GM18951 (cell line): ENCODE data around the gene LRRC9.
"Not testable (repeated sequence)": the region's sequence is repeated elsewhere in the genome, so short reads cannot be mapped to it uniquely, and the experiment has no call there.

Source experiments
- POLR2A ChIP-seq: IDR thresholded peaks from 4 replicates; pipeline ENCODE4 v1.6.1; 2011; ENCODE audit warnings: mild to moderate bottlenecking; ENCODE audit not compliant: insufficient read length, insufficient read depth; ENCODE audit errors: extremely low read depth
- in situ Hi-C: fragments of 300-500 bp; cut with MboI; formaldehyde crosslinking; loops from one replicate; pipeline ENCODE4 v1.12.0; 2022; ENCODE audit warnings: low sequenced_read_pairs, mixed read lengths, inconsistent platforms; ENCODE audit not compliant: unreplicated experiment

The LRRC9 gene

DNA sequence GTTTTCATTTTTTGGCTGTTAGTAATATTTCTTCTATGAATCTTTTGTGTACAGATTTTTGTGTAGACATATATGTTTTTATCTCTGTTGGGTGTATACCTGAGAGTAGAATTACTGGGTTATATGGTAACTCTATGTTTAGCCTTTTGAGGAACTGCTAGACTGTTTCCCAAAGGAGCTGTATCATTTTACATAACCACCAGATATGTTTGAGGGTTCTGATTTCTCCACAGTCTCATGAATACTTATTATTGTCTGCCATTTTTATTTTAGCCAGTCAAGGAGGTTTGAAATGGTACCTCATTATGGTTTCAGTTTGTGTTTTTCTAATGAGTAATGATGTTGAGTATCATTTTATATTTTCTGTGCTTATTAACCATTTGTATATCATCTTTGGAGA lies 173.7 kb downstream of the LRRC9 start:
- in situ Hi-C loops, result no loop called here
- no peak for TF ChIP-seq POLR2A

DNA sequence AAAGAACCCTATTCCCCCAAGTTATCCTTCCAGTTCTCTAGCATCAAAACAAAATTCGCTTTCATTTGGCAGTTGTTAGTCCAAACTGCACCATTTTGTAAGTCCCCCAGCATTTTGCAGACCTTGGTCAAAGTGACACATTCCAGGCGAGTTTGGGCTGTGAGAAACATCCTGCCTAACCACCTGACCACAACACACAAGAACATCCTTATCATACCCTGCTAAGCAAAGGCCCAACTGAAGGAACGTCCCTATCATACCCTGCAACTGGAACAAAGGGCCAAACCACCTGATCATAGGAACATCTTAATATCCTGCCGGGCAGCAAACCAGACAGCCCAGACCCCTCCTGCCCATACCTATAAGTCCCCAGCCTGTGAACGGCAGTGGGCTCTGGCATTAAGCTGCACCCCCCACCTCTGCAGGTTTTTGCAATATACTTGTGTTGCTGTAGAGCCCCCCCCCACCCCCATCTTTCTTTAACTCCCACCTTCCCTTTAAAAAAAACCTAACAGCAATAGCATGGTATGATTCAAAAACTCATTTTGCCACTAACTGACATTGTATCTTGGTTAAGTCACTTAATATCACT lies 174.5 kb downstream of the LRRC9 start:
- in situ Hi-C loops, result no loop called here
- no peak for TF ChIP-seq POLR2A

DNA sequence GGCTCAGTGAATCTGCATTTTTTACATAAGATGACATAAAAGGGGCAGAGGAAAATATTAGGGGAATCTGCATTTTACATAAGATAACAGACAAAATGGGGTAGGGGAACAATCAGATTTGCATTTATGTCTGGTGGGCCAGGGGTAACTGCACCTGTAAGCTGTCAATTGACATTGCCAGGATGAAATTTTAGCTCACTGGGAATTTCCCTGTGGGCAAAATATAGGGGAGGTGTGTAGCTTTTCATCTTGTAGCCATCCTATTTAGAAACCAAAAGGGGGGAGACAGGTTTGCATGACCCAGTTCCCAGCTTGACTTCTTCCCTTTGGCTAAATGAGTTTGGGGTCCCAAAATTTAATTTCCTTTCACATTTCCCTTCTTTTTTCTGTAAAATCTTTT lies 175.3 kb downstream of the LRRC9 start:
- TF ChIP-seq POLR2A, result no peak
- in situ Hi-C loops, result no loop called here

DNA sequence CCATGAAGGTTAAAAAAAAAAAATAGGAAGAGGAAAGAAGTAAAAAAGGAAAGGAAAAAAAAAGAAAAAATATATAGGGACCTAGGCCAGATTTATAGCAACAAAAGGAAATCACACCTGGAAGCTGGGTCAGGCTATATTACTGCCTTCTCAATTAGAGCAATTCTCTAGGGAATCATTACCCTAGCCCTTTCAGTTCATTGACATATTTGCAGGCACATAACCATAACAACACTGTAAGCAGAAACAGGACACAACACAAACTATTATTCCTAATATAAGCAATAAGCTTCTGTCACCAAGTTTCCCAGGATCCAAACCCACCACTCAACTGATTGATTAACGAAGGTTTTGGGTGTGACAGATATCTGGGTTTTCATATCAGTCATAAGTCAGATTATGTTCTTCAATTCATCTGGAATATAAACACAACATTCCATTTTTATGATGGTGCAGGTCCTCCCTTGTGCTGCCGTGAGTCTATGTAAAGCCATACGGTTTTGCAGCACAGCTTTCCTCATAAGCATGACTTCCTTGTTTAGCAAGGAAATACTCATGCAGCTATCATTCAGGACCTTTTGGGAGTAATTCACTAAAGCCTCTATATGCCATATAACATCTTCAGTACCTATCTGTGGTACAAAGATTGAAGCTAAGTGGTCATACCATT lies 176.0 kb downstream of the LRRC9 start:
- in situ Hi-C loops, result no loop called here

DNA sequence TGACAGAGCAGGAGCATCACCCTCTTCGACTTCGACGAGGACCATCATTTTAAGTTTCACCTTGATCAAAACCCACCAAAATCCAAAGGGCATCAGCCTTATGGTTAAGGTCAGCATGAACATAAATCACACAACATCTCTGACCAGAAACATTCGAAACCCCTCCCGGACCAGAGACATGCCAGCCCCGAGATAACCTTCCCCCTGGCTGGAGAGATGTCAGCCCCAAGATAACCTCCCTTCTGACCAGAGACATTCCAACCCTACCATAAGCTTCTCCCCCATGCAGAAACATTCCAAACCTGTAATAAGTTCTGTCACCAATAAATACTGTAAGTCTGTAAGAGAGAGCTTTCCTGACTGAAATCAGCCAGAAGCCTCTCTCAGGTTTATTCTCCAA lies 178.0 kb downstream of the LRRC9 start:
- TF ChIP-seq POLR2A, result no peak
- in situ Hi-C loops, result no loop called here

More for the DNA sequence above, 176.0 kb downstream of the LRRC9 start:
- no peak for TF ChIP-seq POLR2A

DNA sequence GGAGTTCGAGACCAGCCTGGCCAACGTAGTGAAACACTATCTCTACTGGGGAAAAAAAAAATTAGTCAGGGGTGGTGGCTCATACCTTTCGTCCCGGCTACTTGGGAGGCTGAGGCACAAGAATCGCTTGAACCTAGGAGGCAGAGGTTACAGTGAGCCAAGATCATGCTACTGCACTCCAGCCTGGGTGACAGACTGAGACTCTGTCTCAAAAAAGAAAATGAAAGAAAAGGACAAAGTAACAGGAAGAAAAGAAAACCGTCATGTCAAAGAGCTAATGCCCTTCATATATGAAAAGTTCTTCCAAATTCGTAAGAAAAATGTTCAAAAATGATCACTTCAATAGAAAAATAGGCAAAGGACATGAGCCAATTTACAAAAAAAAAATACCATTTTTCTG lies 179.9 kb downstream of the LRRC9 start:
- in situ Hi-C loops, result not testable (repeated sequence)

DNA sequence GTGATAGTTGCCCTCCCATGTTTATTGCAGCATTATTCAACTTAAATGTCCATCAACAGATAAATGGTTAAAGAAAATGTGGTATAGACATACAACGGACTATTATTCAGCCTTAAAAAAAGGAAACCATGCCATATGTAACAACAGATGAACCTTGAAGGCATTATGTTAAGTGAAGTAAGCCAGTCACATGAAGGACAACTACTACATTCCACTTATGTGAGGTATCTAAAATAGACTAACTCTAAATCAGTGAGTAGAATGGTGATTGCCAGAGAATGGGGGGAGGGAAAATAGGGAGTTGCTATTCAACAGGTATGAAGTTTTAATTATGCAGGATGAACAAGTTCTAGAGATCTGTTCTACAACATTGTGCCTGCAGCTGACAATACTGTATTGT lies 181.8 kb downstream of the LRRC9 start:
- in situ Hi-C loops, result no loop called here
- no peak for TF ChIP-seq POLR2A

DNA sequence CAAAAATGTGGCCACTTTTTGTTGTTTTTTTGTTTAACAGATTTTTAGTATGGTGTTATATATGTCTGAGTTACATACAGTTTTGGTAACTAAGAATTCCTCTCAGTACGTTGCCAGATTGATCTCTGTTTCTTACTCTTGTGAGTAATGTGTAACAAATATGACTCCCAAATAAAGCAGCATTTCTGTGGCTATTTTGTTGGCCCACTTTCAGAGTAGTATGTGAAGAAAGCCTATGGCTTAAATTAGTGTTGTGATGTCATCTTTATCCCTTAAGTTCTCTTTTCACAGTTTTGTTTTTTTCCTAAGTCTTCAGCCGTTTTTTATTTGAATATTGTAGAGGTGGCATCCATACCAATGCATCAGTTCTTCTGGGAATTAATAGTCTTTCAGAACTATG lies 182.4 kb downstream of the LRRC9 start:
- no peak for TF ChIP-seq POLR2A
- in situ Hi-C loops, result no loop called here

DNA sequence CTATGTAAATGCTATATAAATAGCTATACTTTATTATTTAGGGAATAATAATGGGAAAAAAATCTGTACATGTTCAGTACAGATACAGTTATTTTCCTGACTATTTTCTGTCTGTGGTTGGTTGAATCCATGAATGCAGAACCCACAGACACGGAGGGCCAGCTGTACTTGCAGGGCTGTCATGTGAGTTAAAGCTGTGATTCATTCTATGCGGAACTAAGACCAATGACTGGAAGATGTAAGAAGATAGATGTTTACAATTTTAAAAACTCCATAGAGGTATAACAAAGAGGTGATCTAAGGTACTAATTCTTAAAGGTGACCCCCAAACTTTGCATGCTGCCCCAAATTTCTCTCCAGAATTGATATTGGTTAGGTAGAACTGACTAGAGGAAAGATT lies 186.4 kb downstream of the LRRC9 start:
- no peak for TF ChIP-seq POLR2A
- in situ Hi-C loops, result no loop called here

DNA sequence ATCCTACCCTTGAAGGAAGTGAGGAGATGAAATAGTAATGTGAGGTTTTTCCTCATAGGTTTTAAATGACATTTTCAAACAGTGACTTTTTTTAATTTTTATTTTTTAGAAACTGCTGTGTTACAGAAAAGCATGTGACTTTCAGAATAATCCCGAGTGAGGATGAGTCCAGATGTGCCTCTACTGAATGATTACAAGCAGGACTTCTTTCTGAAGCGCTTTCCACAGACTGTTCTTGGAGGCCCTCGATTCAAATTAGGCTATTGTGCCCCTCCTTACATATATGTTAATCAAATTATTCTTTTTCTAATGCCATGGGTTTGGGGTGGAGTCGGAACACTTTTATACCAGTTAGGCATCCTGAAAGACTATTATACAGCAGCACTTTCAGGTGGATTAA lies 187.5 kb downstream of the LRRC9 start:
- no peak for TF ChIP-seq POLR2A
- in situ Hi-C loops, result no loop called here

DNA sequence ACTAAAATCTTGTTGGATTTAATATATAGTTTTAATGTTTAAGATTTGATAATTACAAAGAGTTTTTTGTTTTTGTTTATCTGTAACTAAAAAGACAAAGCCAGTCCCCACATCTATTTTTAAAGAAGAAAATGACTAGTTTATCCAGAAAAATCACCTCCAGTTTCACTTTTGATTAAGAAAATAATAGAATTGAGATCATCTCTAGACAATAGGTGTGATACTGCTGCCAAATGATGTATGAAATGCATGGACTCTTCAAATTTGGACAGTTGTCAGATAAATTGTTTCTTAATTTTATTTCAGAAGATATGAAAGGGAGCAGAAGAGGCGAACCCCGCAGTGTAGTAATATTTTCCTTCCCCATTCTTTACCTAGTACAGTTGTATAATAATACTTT lies 191.8 kb downstream of the LRRC9 start:
- in situ Hi-C loops, result no loop called here
- TF ChIP-seq POLR2A, result no peak
